HepG2 (cell line): ENCODE measurements around the gene LSMEM2. TPM values are rescaled to one million over a fixed set of nuclear protein-coding genes. Genes with fewer than 3 reads are reported as not detected.

ENCODE experiments used
- AKAP8 ChIP-seq: sonication (generic); formaldehyde crosslinking; IDR thresholded peaks from 2 replicates; pipeline ENCODE4 v1.5.1; 2020; ENCODE audit warnings: mild to moderate bottlenecking, missing genetic modification reagents
- AKNA ChIP-seq: sonication (generic); formaldehyde crosslinking; IDR thresholded peaks from 2 replicates; pipeline ENCODE4 v1.4.0; 2020; ENCODE audit warnings: missing genetic modification reagents, borderline replicate concordance
- CEBPZ ChIP-seq: IDR thresholded peaks from 2 replicates; pipeline ENCODE4 v1.6.1; 2012; ENCODE audit warnings: low read length, improper control_type of control experiment
- HNF1B ChIP-seq: sonication (generic); formaldehyde crosslinking; IDR thresholded peaks from 2 replicates; pipeline ENCODE4 v1.5.1; 2020; ENCODE audit warnings: mild to moderate bottlenecking, moderate library complexity, missing genetic modification reagents
- RXRA ChIP-seq: sonication (generic); formaldehyde crosslinking; IDR thresholded peaks from 2 replicates; pipeline ENCODE4 v1.5.1; 2020; ENCODE audit warnings: missing genetic modification reagents
- SATB2 ChIP-seq: sonication (generic); formaldehyde crosslinking; IDR thresholded peaks from 2 replicates; pipeline ENCODE4 v1.5.0; 2020; ENCODE audit warnings: missing genetic modification reagents
- SMAD1 ChIP-seq: sonication (generic); formaldehyde crosslinking; IDR thresholded peaks from 2 replicates; pipeline ENCODE4 v1.4.0; 2020; ENCODE audit warnings: missing genetic modification reagents, low read depth, mild to moderate bottlenecking, borderline replicate concordance
- TFAP4 ChIP-seq: sonication (generic); IDR thresholded peaks from 2 replicates; pipeline ENCODE4 v1.6.1; 2016; ENCODE audit warnings: low read depth, borderline replicate concordance
- ZNF207 ChIP-seq: fragments of 450-650 bp; IDR thresholded peaks from 2 replicates; pipeline ENCODE4 v1.6.1; 2016; ENCODE audit warnings: antibody characterized with exemption, borderline replicate concordance
- ZNF230 ChIP-seq: sonication (generic); formaldehyde crosslinking; IDR thresholded peaks from 2 replicates; pipeline ENCODE4 v1.4.0; 2020; ENCODE audit warnings: mild to moderate bottlenecking, missing genetic modification reagents
- polyA plus RNA-seq, 8 experiments: library from polyadenylated mRNA; depleted of rRNA in 3 of 8; stranded (reverse) in 7 of 8; unstranded in 1 of 8; fragments of >200 nt; fragmentation: Illumina TruSeq in 4 of 8; extraction: Trizol in 4 of 8; gene quantifications; 2 replicates each; pipeline versions ENCODE4 v1.2.1 to v1.2.3, GENCODE V29; 2011 to 2016; ENCODE audit warnings: low read depth in 4 of 8, missing spikeins in 1 of 8, mixed read lengths in 1 of 8; ENCODE audit not compliant: insufficient read depth in 1 of 8
- total RNA-seq, 5 experiments: library from RNA; depleted of rRNA; stranded (reverse); fragments of >200 nt; fragmentation: Illumina TruSeq; extraction: Trizol; gene quantifications; 2 replicates each; pipeline ENCODE4 v1.2.3, GENCODE V29; 2016; ENCODE audit warnings: low read depth in 1 of 5

The LSMEM2 gene
- total and polyA plus RNA-seq, 2 of the 13 experiments (the other 11 are each of a cell fraction or from before 2014, with no cell fraction given) = 0.07 to 0.41 TPM

GRCh38 chr3:50254577-50255250, 24.2 kb upstream of the LSMEM2 start (continued):
- TF ChIP-seq AKNA (CRISPR knock-in tag) = no peak
- no peak for TF ChIP-seq CEBPZ
- TF ChIP-seq SMAD1 = no peak
- TF ChIP-seq TFAP4 = no peak
- TF ChIP-seq RXRA (CRISPR knock-in tag) = no peak
- no peak for TF ChIP-seq ZNF230 (CRISPR knock-in tag)
- no peak for TF ChIP-seq HNF1B (CRISPR knock-in tag)
- TF ChIP-seq SATB2 (CRISPR knock-in tag) = no peak
- TF ChIP-seq ZNF207 = no peak
- TF ChIP-seq AKAP8 (CRISPR knock-in tag) = no peak
